IMR-90 (cell line): ENCODE measurements around the gene MALRD1. TPM values are rescaled to one million over a fixed set of nuclear protein-coding genes. Genes with fewer than 3 reads are reported as not detected.

Experiments used
- ATAC-seq: fragments of 200-7000 bp; cut with Tn5 transposase; 2 replicates; pipeline ENCODE4 v1.9.1; 2020; ENCODE audit warnings: low read depth, mild to moderate bottlenecking, moderate library complexity
- BruUV-seq: library from RNA; stranded (reverse); fragments of 400-500 nt; replicated peaks from 2 replicates; lab custom pipeline; 2021; lab: Mats Ljungman, UMichigan
- CTCF ChIA-PET: fragments of 300-600 bp; formaldehyde crosslinking; extraction: SDS; loops from one replicate; lab custom pipeline; 2021; ENCODE audit warnings: antibody characterized with exemption; lab: Yijun Ruan, JAX
- POLR2A ChIA-PET: fragments of 300-600 bp; sonication (Branson Sonifier 250); formaldehyde crosslinking; loops from one replicate; lab custom pipeline; 2022; ENCODE audit warnings: antibody characterized with exemption; ENCODE audit not compliant: unreplicated experiment; lab: Charles Lee
- DNase-seq: peaks from one replicate; pipeline ENCODE4 v3.0.0; 2013
- H2AFZ ChIP-seq: replicated peaks from 2 replicates; pipeline ENCODE3; 2013; ENCODE audit warnings: low read length, mild to moderate bottlenecking; ENCODE audit not compliant: poor library complexity
- H2AK5ac ChIP-seq: 2 replicates; pipeline ENCODE4 v1.6.1; 2013; ENCODE audit warnings: low read depth, low read length, inconsistent platforms
- H2AK9ac ChIP-seq: replicated peaks from 2 replicates; pipeline ENCODE3; 2013; ENCODE audit warnings: mild to moderate bottlenecking, low read depth, low read length, moderate library complexity; ENCODE audit not compliant: poor library complexity
- H2BK120ac ChIP-seq: 2 replicates; pipeline ENCODE4 v1.6.1; 2013; ENCODE audit warnings: low read depth, low read length, inconsistent platforms
- H2BK15ac ChIP-seq: 3 replicates; pipeline ENCODE4 v1.6.1; 2013; ENCODE audit warnings: low read depth, low read length, inconsistent platforms
- H2BK20ac ChIP-seq: 2 replicates; pipeline ENCODE4 v1.6.1; 2013; ENCODE audit warnings: low read depth, mild to moderate bottlenecking, inconsistent platforms, low read length, moderate library complexity
- H2BK5ac ChIP-seq: 2 replicates; pipeline ENCODE4 v1.6.1; 2013; ENCODE audit warnings: mild to moderate bottlenecking, low read depth, low read length, inconsistent platforms; ENCODE audit not compliant: poor library complexity, severe bottlenecking
- H3K14ac ChIP-seq: replicated peaks from 2 replicates; pipeline ENCODE4 v1.6.1; 2013; ENCODE audit warnings: low read depth, low read length, inconsistent platforms
- H3K18ac ChIP-seq: 2 replicates; pipeline ENCODE4 v1.6.1; 2013; ENCODE audit warnings: low read depth, low read length, control low read depth
- H3K23ac ChIP-seq: 2 replicates; pipeline ENCODE4 v1.6.1; 2013; ENCODE audit warnings: low read depth, low read length, inconsistent platforms
- H3K27ac ChIP-seq: 2 replicates; pipeline ENCODE4 v1.5.1; 2013; ENCODE audit warnings: mild to moderate bottlenecking, control low read depth, low read length; ENCODE audit not compliant: insufficient read depth
- H3K27me3 ChIP-seq: 2 replicates; pipeline ENCODE4 v1.6.1; 2013; ENCODE audit warnings: low read length; ENCODE audit not compliant: control insufficient read depth, insufficient read depth
- H3K36me3 ChIP-seq: 2 replicates; pipeline ENCODE4 v1.6.1; 2013; ENCODE audit warnings: low read length, mixed read lengths; ENCODE audit not compliant: control insufficient read depth, insufficient read depth
- H3K4ac ChIP-seq: 2 replicates; pipeline ENCODE4 v1.6.1; 2013; ENCODE audit warnings: low read depth, low read length, inconsistent platforms
- H3K4me1 ChIP-seq: 2 replicates; pipeline ENCODE4 v1.6.1; 2013; ENCODE audit warnings: low read length, mixed read lengths; ENCODE audit not compliant: control insufficient read depth, insufficient read depth
- H3K4me2 ChIP-seq: 2 replicates; pipeline ENCODE4 v1.6.1; 2013; ENCODE audit warnings: low read depth, mild to moderate bottlenecking, control low read depth, low read length, moderate library complexity
- H3K4me3 ChIP-seq: 2 replicates; pipeline ENCODE4 v1.5.1; 2013; ENCODE audit warnings: low read depth, mild to moderate bottlenecking, control low read depth, low read length, moderate library complexity; ENCODE audit not compliant: insufficient read depth
- H3K56ac ChIP-seq: 2 replicates; pipeline ENCODE4 v1.6.1; 2013; ENCODE audit warnings: low read length, inconsistent platforms; ENCODE audit not compliant: insufficient read depth; ENCODE audit errors: extremely low read depth
- H3K79me1 ChIP-seq, 2 experiments: 2 replicates each; pipeline ENCODE4 v1.6.1; 2013; ENCODE audit warnings: low read length in 2 of 2, inconsistent platforms in 1 of 2, low read depth in 1 of 2
- H3K9ac ChIP-seq: 2 replicates; pipeline ENCODE4 v1.6.1; 2013; ENCODE audit warnings: low read depth, low read length, control low read depth
- H3K9me1 ChIP-seq: 2 replicates; pipeline ENCODE4 v1.6.1; 2013; ENCODE audit warnings: low read length, inconsistent platforms; ENCODE audit not compliant: insufficient read depth
- H3K9me3 ChIP-seq: 2 replicates; pipeline ENCODE4 v1.6.1; 2013; ENCODE audit warnings: low read length; ENCODE audit not compliant: control insufficient read depth, insufficient read depth
- H4K20me1 ChIP-seq: 2 replicates; pipeline ENCODE4 v1.6.1; 2013; ENCODE audit warnings: low read length, inconsistent platforms; ENCODE audit not compliant: insufficient read depth
- H4K5ac ChIP-seq: 2 replicates; pipeline ENCODE4 v1.6.1; 2013; ENCODE audit warnings: mild to moderate bottlenecking, low read depth, low read length, control low read depth
- H4K8ac ChIP-seq, 2 experiments: 2 replicates each; pipeline ENCODE4 v1.6.1; 2013; ENCODE audit warnings: low read depth in 2 of 2, low read length in 2 of 2, control low read depth in 1 of 2, inconsistent platforms in 1 of 2
- H4K91ac ChIP-seq: 2 replicates; pipeline ENCODE4 v1.6.1; 2013; ENCODE audit warnings: low read depth, low read length, inconsistent platforms; ENCODE audit not compliant: insufficient read depth
- BHLHE40 ChIP-seq: fragments of 150-350 bp; IDR thresholded peaks from 2 replicates; pipeline ENCODE4 v1.6.1; 2016; ENCODE audit warnings: mild to moderate bottlenecking, low read depth, low read length
- CEBPB ChIP-seq: IDR thresholded peaks from 2 replicates; pipeline ENCODE4 v1.6.1; 2012; ENCODE audit warnings: low read depth, low read length, improper control_type of control experiment
- FOS ChIP-seq: fragments of 150-350 bp; IDR thresholded peaks from 2 replicates; pipeline ENCODE4 v1.6.1; 2016; ENCODE audit warnings: low read depth, low read length
- MXI1 ChIP-seq: IDR thresholded peaks from 2 replicates; pipeline ENCODE4 v1.6.1; 2012; ENCODE audit warnings: low read depth, mild to moderate bottlenecking, low read length, moderate library complexity, borderline replicate concordance
- NFE2L2 ChIP-seq: fragments of 150-350 bp; IDR thresholded peaks from 2 replicates; pipeline ENCODE4 v1.6.1; 2016; ENCODE audit warnings: low read depth, mild to moderate bottlenecking, low read length
- RCOR1 ChIP-seq: IDR thresholded peaks from 2 replicates; pipeline ENCODE4 v1.6.1; 2012; ENCODE audit warnings: mild to moderate bottlenecking, low read length, improper control_type of control experiment; ENCODE audit not compliant: insufficient replicate concordance
- WGBS, 2 experiments: methylation state at CpG; one replicate each; pipeline versions ENCODE4 v1.1.5 to v1.1.7; 2013; ENCODE audit warnings: missing lambda C conversion rate in 2 of 2; ENCODE audit not compliant: insufficient read length in 1 of 2; ENCODE audit errors: extremely low coverage in 2 of 2; 5-methylcytosine and 5-hydroxymethylcytosine counted together
- dilution Hi-C: fragments of 300-500 bp; cut with HindIII; formaldehyde crosslinking; loops from one replicate; pipeline ENCODE4 v1.14.3; 2018; ENCODE audit warnings: low sequenced_read_pairs; ENCODE audit not compliant: unreplicated experiment
- in situ Hi-C: fragments of 300-500 bp; cut with MboI; formaldehyde crosslinking; loops from 3 replicates; pipeline ENCODE4 v1.14.3; 2019; ENCODE audit warnings: low sequenced_read_pairs, inconsistent platforms, mixed read lengths
- intact Hi-C: fragments of 100-400 bp; cut with micrococcal nuclease; formaldehyde crosslinking; loops from 2 replicates; pipeline ENCODE4 v1.10.0; 2022
- polyA plus RNA-seq, 3 experiments: library from polyadenylated mRNA; depleted of rRNA; stranded (reverse); fragments of >200 nt; gene quantifications; 2 replicates each; pipeline ENCODE4 v1.2.3, GENCODE V29; 2012; ENCODE audit warnings: low replicate concordance in 1 of 3
- total RNA-seq: library from RNA; depleted of rRNA; stranded (reverse); fragments of >200 nt; gene quantifications from 2 replicates; pipeline ENCODE4 v1.2.3, GENCODE V29; 2012
- TF ChIP-seq, protein P1 (sequence below): fragments of 150-350 bp; IDR thresholded peaks from 2 replicates; pipeline ENCODE4 v1.6.1; 2016; ENCODE audit warnings: low read depth, mild to moderate bottlenecking, low read length, moderate library complexity, borderline replicate concordance

The MALRD1 gene
- total and polyA plus RNA-seq, 2 of the 4 experiments (the other 2 are of a cell fraction): 0.34 to 1.1 TPM

DNA sequence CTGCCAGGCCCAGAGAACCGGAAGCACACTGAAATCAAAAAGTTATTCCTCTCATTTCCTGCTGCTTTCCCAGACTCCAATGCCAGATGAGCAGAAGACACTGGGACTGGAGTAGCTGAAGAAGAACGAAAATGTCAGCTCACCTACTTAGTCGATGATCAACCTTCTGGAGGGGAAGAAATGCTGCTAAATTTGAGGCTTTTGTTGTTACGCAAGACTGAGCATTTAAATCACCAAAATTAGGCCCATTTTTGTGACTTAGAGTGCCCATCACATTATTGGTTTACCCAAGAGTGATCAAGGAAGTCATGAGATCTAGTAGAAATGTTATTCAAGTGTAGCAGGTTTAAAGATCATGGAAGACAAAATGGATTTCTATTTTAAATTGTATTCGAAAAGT lies 585.6 kb downstream of the MALRD1 start:
- no peak overlapping the region for H2AK5ac ChIP-seq
- ATAC-seq (no peak), DNase-seq (no peak)
- CTCF ChIA-PET: no interaction called here
- H3K27ac ChIP-seq: no peak overlapping the region
- no peak for TF ChIP-seq RCOR1
- no peak for TF ChIP-seq MXI1
- TF ChIP-seq BHLHE40: no peak
- TF ChIP-seq CEBPB: peak; percentile 77
- no peak for TF ChIP-seq NFE2L2
- no peak for TF ChIP-seq FOS
- TF ChIP-seq, protein P1, sequence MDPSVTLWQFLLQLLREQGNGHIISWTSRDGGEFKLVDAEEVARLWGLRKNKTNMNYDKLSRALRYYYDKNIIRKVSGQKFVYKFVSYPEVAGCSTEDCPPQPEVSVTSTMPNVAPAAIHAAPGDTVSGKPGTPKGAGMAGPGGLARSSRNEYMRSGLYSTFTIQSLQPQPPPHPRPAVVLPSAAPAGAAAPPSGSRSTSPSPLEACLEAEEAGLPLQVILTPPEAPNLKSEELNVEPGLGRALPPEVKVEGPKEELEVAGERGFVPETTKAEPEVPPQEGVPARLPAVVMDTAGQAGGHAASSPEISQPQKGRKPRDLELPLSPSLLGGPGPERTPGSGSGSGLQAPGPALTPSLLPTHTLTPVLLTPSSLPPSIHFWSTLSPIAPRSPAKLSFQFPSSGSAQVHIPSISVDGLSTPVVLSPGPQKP: no peak
- no peak overlapping the region for H4K91ac ChIP-seq
- peaks cover 3% of the 10 kb centered on the region for H3K4me1 ChIP-seq
- dilution Hi-C loops (no loop called here), intact Hi-C loops (loop anchor here (10.0 kb wide), 1 partner anchor 371 kb away; no protein-coding TSS in a partner anchor), in situ Hi-C loops (loop anchor here (10.0 kb wide), 2 partner anchors 151 to 949 kb away; no protein-coding TSS in a partner anchor)
- H3K79me1 ChIP-seq: no peaks in the 10 kb centered on the region
- no peak overlapping the region for H2BK15ac ChIP-seq
- no peaks in the 10 kb centered on the region for H4K20me1 ChIP-seq
- no peak overlapping the region for H4K8ac ChIP-seq
- 92% methylated on average over 2 of the region's 5 CpGs; no CpG with 5 or more reads in 1 of the 2 experiments for WGBS, 2 experiments
- no peak overlapping the region for H2AK9ac ChIP-seq
- H4K5ac ChIP-seq: no peak overlapping the region
- H3K9ac ChIP-seq: no peak overlapping the region
- H3K23ac ChIP-seq: no peak overlapping the region
- POLR2A ChIA-PET: no interaction called here
- H3K4me2 ChIP-seq: no peak overlapping the region
- no peaks in the 10 kb centered on the region for H3K27me3 ChIP-seq
- no peak overlapping the region for H2AFZ ChIP-seq
- no TSS peak for BruUV-seq
- no peak overlapping the region for H2BK5ac ChIP-seq
- no peaks in the 10 kb centered on the region for H3K9me3 ChIP-seq
- no peak overlapping the region for H3K4me3 ChIP-seq
- H3K18ac ChIP-seq: peak overlapping the region; percentile 61
- H3K56ac ChIP-seq: no peak overlapping the region
- H2BK120ac ChIP-seq: 0 out of 2 replicates have a peak overlapping the region, but pooled peaks have one; percentile 26
- H3K9me1 ChIP-seq: peaks cover 4% of the 10 kb centered on the region; the same call in 1 of the 2 replicates
- H3K14ac ChIP-seq: no peak overlapping the region
- no peak overlapping the region for H3K4ac ChIP-seq
- no peak overlapping the region for H2BK20ac ChIP-seq
- H3K36me3 ChIP-seq: no peaks in the 10 kb centered on the region
